ENCODE results near the gene RTL1.

DNA sequence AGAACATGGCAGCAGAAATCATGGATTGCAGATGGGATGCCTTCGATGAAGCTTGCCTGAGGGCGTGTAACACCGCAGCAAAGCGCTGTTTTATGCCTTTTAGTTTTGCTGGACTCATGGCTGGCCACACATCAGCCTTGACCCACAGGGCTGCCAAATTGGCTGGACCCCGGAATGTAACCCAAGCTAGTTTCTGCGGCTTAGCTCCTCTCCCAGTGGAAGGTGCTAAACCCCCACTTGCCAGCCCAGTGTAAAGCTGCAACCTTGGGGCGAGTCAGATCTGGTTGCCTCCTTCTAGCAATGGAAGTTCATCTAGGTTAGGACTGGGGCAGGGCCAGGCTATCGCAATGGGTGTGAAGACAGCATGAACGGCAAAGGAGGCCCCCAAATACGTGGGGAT, 39.3 kb downstream of the RTL1 start:
- TF ChIP-seq, protein P1, sequence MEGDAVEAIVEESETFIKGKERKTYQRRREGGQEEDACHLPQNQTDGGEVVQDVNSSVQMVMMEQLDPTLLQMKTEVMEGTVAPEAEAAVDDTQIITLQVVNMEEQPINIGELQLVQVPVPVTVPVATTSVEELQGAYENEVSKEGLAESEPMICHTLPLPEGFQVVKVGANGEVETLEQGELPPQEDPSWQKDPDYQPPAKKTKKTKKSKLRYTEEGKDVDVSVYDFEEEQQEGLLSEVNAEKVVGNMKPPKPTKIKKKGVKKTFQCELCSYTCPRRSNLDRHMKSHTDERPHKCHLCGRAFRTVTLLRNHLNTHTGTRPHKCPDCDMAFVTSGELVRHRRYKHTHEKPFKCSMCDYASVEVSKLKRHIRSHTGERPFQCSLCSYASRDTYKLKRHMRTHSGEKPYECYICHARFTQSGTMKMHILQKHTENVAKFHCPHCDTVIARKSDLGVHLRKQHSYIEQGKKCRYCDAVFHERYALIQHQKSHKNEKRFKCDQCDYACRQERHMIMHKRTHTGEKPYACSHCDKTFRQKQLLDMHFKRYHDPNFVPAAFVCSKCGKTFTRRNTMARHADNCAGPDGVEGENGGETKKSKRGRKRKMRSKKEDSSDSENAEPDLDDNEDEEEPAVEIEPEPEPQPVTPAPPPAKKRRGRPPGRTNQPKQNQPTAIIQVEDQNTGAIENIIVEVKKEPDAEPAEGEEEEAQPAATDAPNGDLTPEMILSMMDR (IDR thresholded peaks at IDR 0.05) = no peak
- TF ChIP-seq POLR2A (IDR thresholded peaks at IDR 0.05) = no peak

Data from heart left ventricle (tissue), 13 donors.